HepG2 (cell line): ENCODE results near the gene ANKZF1. TPM values are rescaled to one million over a fixed set of nuclear protein-coding genes. Genes with fewer than 3 reads are reported as not detected.

ENCODE experiments used
- AKNA ChIP-seq: sonication (generic); formaldehyde crosslinking; IDR thresholded peaks from 2 replicates; pipeline ENCODE4 v1.4.0; 2020; ENCODE audit warnings: missing genetic modification reagents, borderline replicate concordance
- BRF2 ChIP-seq: sonication (generic); formaldehyde crosslinking; IDR thresholded peaks from 2 replicates; pipeline ENCODE4 v1.8.1; 2022; ENCODE audit warnings: mild to moderate bottlenecking, missing genetic modification reagents
- DR1 ChIP-seq: sonication (generic); formaldehyde crosslinking; IDR thresholded peaks from 2 replicates; pipeline ENCODE4 v1.8.0; 2021; ENCODE audit warnings: mild to moderate bottlenecking, missing genetic modification reagents, inconsistent platforms
- GATA4 ChIP-seq: sonication (generic); IDR thresholded peaks from 2 replicates; pipeline ENCODE4 v1.6.1; 2016; ENCODE audit warnings: antibody characterized with exemption, low read depth, borderline replicate concordance
- KDM3A ChIP-seq: IDR thresholded peaks from 2 replicates; pipeline ENCODE4 v1.6.1; 2018; ENCODE audit warnings: low read depth, missing compliant biosample characterization
- SAFB2 ChIP-seq: sonication (generic); formaldehyde crosslinking; IDR thresholded peaks from 2 replicates; pipeline ENCODE4 v1.5.1; 2020; ENCODE audit warnings: missing genetic modification reagents, low read depth, mild to moderate bottlenecking, borderline replicate concordance
- THAP8 ChIP-seq: sonication (generic); formaldehyde crosslinking; IDR thresholded peaks from 2 replicates; pipeline ENCODE4 v1.5.1; 2020; ENCODE audit warnings: missing genetic modification reagents, mild to moderate bottlenecking, borderline replicate concordance
- ZBTB40 ChIP-seq, 2 experiments: fragments of 450-650 bp in 1 of 2; sonication (generic) in 1 of 2; formaldehyde crosslinking in 1 of 2; IDR thresholded peaks; 2 replicates each; pipeline versions ENCODE4 v1.6.1 to v1.8.0; 2016 to 2022; ENCODE audit warnings: antibody characterized with exemption in 1 of 2, mild to moderate bottlenecking in 1 of 2, missing genetic modification reagents in 1 of 2
- ZNF326 ChIP-seq: sonication (generic); formaldehyde crosslinking; IDR thresholded peaks from 2 replicates; pipeline ENCODE4 v1.4.0; 2020; ENCODE audit warnings: missing genetic modification reagents, borderline replicate concordance
- ZNF83 ChIP-seq: sonication (generic); formaldehyde crosslinking; IDR thresholded peaks from 2 replicates; pipeline ENCODE4 v1.4.0; 2020; ENCODE audit warnings: missing genetic modification reagents, mild to moderate bottlenecking, borderline replicate concordance
- polyA plus RNA-seq, 8 experiments: library from polyadenylated mRNA; depleted of rRNA in 3 of 8; stranded (reverse) in 7 of 8; unstranded in 1 of 8; fragments of >200 nt; fragmentation: Illumina TruSeq in 4 of 8; extraction: Trizol in 4 of 8; gene quantifications; 2 replicates each; pipeline versions ENCODE4 v1.2.1 to v1.2.3, GENCODE V29; 2011 to 2016; ENCODE audit warnings: low read depth in 4 of 8, missing spikeins in 1 of 8, mixed read lengths in 1 of 8; ENCODE audit not compliant: insufficient read depth in 1 of 8
- total RNA-seq, 5 experiments: library from RNA; depleted of rRNA; stranded (reverse); fragments of >200 nt; fragmentation: Illumina TruSeq; extraction: Trizol; gene quantifications; 2 replicates each; pipeline ENCODE4 v1.2.3, GENCODE V29; 2016; ENCODE audit warnings: low read depth in 1 of 5

ANKZF1 gene
- total and polyA plus RNA-seq, 2 of the 13 experiments (the other 11 are each of a cell fraction or from before 2014, with no cell fraction given): 25.3 to 128 TPM

- TF ChIP-seq ZNF326 (CRISPR knock-in tag) (no peak), DR1 (no peak), ZBTB40 (IDR thresholded peaks at IDR 0.05) (no peak), ZBTB40 (CRISPR knock-in tag; IDR thresholded peaks at IDR 0.05) (no peak), GATA4 (no peak), AKNA (no peak), ZNF83 (CRISPR knock-in tag) (no peak; the same call in 1 of the 2 replicates), BRF2 (CRISPR knock-in tag) (no peak), KDM3A (CRISPR knock-in tag) (no peak), THAP8 (CRISPR knock-in tag) (no peak), SAFB2 (no peak)
Measured at GRCh38 chr2:219277703-219278654, 48.4 kb downstream of the ANKZF1 start (continued).
